CD4-positive, alpha-beta T cell treated with Interleukin-17A for 1 hour (primary cell): ENCODE measurements around the gene SLC25A3.
"Not testable (repeated sequence)": the region's sequence is repeated elsewhere in the genome, so short reads cannot be mapped to it uniquely, and the experiment has no call there.

Experiments
- DNase-seq: peaks from one replicate; pipeline ENCODE4 v3.0.0-alpha.2; 2020

The SLC25A3 gene

DNA sequence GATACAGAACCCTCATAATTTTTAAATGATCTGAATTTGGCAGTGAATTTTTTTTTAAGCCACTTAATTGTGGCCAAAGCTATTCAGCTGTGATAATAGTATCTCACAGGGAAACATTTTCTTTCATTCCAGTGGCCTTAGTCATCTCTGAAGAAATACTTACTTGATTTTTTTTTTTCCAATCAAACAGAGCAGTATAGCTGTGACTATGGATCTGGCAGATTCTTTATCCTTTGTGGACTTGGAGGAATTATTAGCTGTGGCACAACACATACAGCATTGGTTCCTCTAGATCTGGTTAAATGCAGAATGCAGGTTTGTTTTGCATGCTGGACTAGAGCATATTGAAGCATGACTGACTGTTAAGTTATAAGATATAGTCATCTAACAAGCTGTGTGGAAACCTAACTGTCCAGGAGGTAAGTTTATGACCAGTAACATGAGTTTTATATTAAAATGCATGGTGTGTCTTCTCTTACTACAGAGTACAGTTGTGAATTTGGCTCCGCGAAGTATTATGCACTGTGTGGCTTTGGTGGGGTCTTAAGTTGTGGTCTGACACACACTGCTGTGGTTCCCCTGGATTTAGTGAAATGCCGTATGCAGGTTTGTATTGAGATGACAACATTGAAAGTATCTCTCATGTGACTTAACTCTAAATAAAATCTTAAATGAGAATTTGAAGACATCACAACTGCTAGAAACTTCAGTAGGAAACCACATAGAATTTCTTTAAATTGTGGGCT, 1.9 kb downstream of the SLC25A3 start:
- peak; percentile 47 for DNase-seq

DNA sequence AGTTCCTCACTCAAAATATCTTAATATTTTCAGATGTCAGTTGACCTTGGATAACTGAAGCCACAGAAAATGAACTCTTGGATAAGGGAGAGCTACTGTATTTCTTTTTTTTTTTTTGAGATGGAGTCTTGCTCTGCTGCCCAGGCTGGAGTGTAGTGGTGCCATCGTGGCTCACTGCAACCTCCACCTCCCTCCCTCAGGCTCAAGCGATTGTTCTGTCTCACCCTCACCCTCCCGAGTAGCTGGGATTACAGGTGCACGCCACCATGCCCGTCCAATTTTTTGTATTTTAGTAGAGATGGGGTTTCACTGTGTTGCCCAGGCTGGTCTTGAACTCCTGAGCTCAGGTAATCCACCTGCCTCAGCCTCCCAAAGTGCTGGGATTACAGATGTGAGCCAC, 3.8 kb downstream of the SLC25A3 start:
- not testable (repeated sequence) for DNase-seq

GRCh38 chr12:98601924-98602323, 8.4 kb downstream of the SLC25A3 start:
- DNase-seq: no peak

GRCh38 chr12:98606359-98606988, 13.0 kb downstream of the SLC25A3 start:
- DNase-seq: no peak

DNA sequence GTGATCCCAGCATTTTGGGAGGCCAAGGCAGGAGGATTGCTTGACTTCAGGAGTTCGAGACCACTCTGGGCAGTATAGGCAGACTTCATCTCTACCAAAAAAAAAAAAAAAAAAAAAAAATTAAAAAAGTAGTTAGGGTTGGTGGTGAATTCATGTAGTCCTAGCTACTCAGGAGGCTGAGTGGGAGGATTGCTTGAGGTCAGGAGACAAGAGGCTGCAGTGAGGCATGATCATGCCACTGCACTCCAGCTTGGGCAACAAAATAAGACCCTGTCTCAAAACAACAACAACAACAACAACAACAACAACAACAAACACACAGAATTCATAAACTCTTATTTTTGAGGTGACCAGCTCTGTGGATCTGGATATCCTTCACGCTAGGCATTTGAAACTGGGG, 17.1 kb downstream of the SLC25A3 start:
- DNase-seq: no peak

GRCh38 chr12:98612696-98613334, 19.3 kb downstream of the SLC25A3 start:
- DNase-seq: no peak

GRCh38 chr12:98618952-98619351, 25.5 kb downstream of the SLC25A3 start:
- DNase-seq: no peak

DNA sequence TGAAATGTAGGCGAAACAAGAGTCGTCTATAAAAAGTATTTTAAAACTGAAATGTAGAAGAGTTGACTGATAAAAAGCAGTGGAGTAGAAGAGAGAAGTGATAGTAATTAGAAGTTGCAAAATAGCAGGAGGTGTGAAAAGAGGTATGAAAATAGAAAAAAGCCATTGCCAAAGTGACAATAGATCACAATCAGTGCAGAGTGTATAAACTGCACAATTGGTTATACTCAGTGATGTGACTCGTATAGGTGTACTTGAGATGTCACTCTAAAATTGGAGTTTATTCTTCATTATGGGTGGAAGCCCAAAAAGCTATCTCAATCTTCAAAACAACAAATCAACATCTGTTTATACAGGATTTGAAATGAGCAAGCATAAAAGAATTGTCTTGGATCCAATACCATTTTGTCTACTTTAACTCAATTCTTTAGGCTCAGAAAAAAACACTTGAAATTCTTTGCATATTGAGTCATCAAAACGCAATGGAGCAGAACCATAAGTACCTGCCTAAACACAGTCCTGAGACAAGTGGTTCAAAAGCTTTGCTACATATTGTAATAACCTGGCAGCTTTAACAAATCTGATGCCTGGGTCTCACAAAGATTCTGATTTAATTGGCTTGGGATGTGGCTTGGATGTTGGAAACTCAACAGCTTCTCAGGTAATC, 42.3 kb downstream of the SLC25A3 start:
- DNase-seq: no peak

- no peak for DNase-seq
These were observed 43.6 kb downstream of the SLC25A3 start for GRCh38 chr12:98637068-98637467.

GRCh38 chr12:98638009-98638408, 44.5 kb downstream of the SLC25A3 start:
- no peak for DNase-seq

GRCh38 chr12:98639491-98639890, 46.0 kb downstream of the SLC25A3 start:
- DNase-seq: no peak

DNA sequence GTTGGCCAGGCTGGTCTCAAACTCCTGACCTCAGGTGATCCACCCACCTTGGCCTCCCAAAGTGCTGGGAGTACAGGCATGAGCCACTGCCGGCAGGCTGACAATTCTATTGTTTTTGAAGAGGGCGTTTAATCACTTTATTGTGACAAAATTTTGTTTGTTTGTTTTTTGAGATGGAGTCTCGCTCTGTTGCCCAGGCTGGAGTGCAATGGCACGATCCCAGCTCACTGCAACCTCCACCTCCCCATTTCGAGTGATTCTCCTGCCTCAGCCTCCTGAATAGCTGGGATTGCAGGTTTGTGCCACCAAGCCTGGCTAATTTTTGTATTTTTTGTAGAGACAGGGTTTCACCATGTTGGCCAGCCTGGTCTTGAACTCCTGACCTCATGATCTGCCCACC, 49.3 kb downstream of the SLC25A3 start:
- DNase-seq: not testable (repeated sequence)

DNA sequence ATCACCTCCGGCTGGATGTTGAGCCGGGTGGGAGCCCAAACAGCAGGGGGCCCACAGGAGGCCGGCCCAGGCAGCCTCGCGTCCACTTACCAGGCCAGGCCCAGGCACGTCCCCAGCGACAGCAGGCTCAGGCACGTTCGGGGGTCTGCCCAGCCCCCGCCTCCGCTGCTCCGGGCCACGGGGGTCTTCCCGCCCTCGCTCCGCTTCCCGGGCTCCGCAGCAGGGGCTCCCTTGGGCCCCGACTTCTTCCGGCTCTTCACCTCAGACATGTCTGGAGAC, 50.9 kb downstream of the SLC25A3 start:
- DNase-seq: no peak

DNA sequence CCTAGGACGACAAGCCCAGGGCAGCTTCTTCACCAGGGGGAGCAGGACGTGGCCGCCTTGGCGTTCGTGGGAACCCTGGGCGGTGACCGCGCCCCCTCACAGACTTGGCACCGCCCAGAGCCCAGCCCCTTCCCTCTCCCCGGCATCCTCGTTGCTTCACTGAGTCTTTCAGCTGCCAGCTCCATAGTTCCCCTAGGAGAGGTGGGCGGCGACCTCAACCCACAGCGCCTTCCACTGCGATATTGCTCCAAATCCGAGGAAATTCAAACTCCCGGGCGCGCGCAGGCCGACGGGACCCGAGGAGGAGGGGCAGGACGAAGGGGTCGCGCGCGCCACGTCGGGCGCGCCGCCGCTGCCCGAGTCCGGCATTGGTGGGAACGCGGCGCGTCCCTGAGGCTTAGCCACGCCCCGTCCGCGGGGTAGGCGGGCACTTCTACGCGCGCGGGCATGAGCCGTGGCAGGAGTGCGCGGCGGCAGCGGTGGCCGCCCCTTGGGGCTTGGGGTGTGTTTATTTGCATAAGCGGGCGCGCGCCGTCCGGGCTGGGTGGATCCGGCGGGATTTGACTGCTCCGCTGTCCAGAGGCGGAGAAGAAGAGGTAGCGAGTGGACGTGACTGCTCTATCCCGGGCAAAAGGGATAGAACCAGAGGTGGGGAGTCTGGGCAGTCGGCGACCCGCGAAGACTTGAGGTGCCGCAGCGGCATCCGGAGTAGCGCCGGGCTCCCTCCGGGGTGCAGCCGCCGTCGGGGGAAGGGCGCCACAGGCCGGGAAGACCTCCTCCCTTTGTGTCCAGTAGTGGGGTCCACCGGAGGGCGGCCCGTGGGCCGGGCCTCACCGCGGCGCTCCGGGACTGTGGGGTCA, 51.5 kb downstream of the SLC25A3 start, which contains the start of the genes APAF1 and IKBIP:
TSS of gene APAF1 (plus strand) at position 579 of the 860 bp plus-strand sequence. CDS start 3,070 bp downstream, outside the sequence.
TSS of gene IKBIP (minus strand) at position 77 of the 860 bp plus-strand sequence. CDS start 87 bp downstream, outside the sequence.
- peak; percentile 95 for DNase-seq

GRCh38 chr12:98645572-98646067, 52.1 kb downstream of the SLC25A3 start:
- peak; percentile 9 for DNase-seq

GRCh38 chr12:98646294-98647090, 53.0 kb downstream of the SLC25A3 start:
- DNase-seq: peak; percentile 6

DNA sequence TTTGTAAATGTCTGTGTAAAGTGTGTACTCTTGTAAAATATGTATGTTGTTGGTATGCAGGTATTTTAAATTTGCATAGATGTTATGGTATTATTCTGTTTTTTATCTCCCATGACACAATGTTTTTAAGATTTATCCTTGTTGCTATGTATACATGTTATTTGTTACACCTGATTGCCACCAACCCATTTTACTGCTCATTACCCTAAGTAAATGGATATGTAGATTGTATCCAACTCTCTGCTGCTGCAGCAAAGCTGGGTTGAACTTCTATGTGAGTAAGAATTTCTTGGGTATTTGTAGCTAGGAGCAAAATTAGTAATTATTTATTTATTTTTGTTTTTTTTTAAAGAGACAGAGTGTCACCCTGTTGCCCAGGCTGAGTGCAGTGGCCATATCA, 57.8 kb downstream of the SLC25A3 start:
- DNase-seq: no peak

DNA sequence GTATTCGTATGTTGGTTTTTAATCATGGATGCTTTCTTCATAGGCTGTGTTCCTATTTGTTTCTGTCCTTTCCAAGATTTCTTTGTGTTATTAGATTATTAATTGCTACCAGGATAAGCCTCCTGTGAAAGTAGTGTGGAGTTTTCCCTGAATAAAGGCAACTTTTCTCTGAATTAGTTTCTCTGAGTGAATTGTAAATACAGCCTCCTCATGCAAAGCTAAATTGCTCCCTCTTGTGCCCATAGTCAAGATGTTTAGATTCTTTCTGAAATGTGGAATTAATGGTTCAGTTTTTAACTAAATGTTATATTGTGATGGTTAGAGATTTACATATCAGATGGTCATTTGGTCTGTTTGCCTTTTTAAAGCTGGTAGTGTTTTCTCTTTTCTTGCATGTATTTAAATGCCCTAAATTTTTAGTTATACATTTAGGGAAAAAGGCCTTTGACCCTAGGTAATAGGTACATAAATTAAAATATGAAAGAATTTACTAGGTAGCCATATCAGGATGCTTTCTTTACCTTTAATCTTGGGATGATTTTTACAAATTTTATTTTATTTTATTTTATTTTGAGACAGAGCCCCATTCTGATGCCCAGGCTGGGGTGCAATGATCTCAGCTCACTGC, 60.5 kb downstream of the SLC25A3 start:
- peak; percentile 71 for DNase-seq
